ENCODE results near the gene PCLO. TPM values are rescaled to one million over a fixed set of nuclear protein-coding genes. Genes with fewer than 3 reads are reported as not detected.

PCLO gene
- total RNA-seq, 4 donors from 2014 or later = 6.6 to 70.7 (median 33.9) TPM

GRCh38 chr7:83130623-83131545 is 31.8 kb downstream of the PCLO start:
- no peak for DNase-seq
- H3K4me1 ChIP-seq = no peaks in the 10 kb centered on the region
- H3K4me3 ChIP-seq = no peak overlapping the region
- no peak overlapping the region for H3K27ac ChIP-seq
- TF ChIP-seq POLR2A (IDR thresholded peaks at IDR 0.05) (no peak), CTCF (IDR thresholded peaks at IDR 0.05) (no peak)
- no peaks in the 10 kb centered on the region for H3K9me3 ChIP-seq
- no peaks in the 10 kb centered on the region for H3K27me3 ChIP-seq
- no peaks in the 10 kb centered on the region for H3K36me3 ChIP-seq

DNA sequence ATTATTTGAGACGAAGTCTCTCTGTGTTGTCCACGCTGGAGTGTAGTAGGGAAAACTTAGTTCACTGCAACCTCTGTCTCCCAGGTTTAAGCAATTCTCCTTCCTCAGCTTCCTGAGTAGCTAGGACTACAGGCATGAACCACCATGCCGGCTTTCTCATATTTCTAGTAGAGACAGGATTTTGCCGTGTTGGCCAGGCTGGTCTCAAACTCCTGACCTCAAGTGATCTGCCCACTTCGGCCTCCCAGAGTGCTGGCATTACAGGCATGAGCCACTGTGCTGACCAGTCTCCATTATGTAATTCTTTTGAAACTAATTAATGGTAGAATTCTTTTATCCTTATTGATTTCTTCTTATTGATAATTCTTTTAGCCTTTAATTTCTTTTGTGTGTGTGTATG is 32.5 kb downstream of the PCLO start:
- Histone ChIP-seq H3K4me1 (no peaks in the 10 kb centered on the region), H3K9me3 (no peaks in the 10 kb centered on the region), H3K27ac (no peak overlapping the region), H3K4me3 (no peak overlapping the region), H3K27me3 (no peaks in the 10 kb centered on the region), H3K36me3 (no peaks in the 10 kb centered on the region)
- TF ChIP-seq POLR2A (IDR thresholded peaks at IDR 0.05) (no peak), CTCF (IDR thresholded peaks at IDR 0.05) (no peak)
- no peak for DNase-seq

DNA sequence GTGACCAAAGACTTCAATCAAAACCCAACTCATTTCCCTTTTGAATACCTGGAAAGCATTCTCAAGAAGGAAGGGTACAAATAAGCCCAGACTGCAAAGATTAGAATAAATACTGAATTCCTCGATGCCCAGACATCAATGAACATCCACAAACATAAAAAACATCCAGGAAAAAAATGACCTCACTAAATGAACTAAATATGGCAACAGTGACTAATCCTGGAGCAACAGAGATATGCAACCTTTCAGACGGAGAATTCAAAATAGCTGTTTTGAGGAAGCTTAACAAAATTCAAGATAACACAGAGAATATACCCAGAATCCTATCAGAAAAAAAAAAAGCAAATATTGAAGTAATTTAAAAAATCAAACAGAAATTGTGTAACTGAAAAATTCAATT is 43.2 kb downstream of the PCLO start:
- Histone ChIP-seq H3K4me1 (no peaks in the 10 kb centered on the region), H3K27me3 (no peaks in the 10 kb centered on the region), H3K9me3 (peaks cover 0 to 2% (median 0%) of the 10 kb centered on the region in 4 donors), H3K4me3 (no peak overlapping the region), H3K27ac (no peak overlapping the region), H3K36me3 (no peaks in the 10 kb centered on the region)
- TF ChIP-seq POLR2A (IDR thresholded peaks at IDR 0.05) (no peak), CTCF (IDR thresholded peaks at IDR 0.05) (no peak)
- DNase-seq = no peak

- H3K27me3 ChIP-seq = no peaks in the 10 kb centered on the region
- H3K4me1 ChIP-seq = no peaks in the 10 kb centered on the region
- DNase-seq = no peak
- no peak overlapping the region for H3K4me3 ChIP-seq
- peaks cover 0 to 2% (median 0%) of the 10 kb centered on the region in 4 donors for H3K9me3 ChIP-seq
- TF ChIP-seq CTCF (IDR thresholded peaks at IDR 0.05) = no peak
- TF ChIP-seq POLR2A (IDR thresholded peaks at IDR 0.05) = no peak
- no peak overlapping the region for H3K27ac ChIP-seq
- no peaks in the 10 kb centered on the region for H3K36me3 ChIP-seq
Measured at GRCh38 chr7:83119026-83119382, 43.7 kb downstream of the PCLO start.

- Histone ChIP-seq H3K4me1 (no peaks in the 10 kb centered on the region), H3K4me3 (no peak overlapping the region), H3K27ac (no peak overlapping the region), H3K36me3 (no peaks in the 10 kb centered on the region), H3K27me3 (no peaks in the 10 kb centered on the region), H3K9me3 (peaks cover 0 to 2% (median 0%) of the 10 kb centered on the region in 4 donors)
- DNase-seq = no peak
- TF ChIP-seq POLR2A (IDR thresholded peaks at IDR 0.05) (no peak), CTCF (IDR thresholded peaks at IDR 0.05) (no peak)
Measured at GRCh38 chr7:83118347-83119025, 44.2 kb downstream of the PCLO start.
